ENCODE measurements around the gene WDR48.
A peak's percentile ranks its signal among the peaks of the same experiment; 100 is the strongest.

Gene WDR48

GRCh38 chr3:39126532-39127071 is 74.8 kb downstream of the WDR48 start:
- DNase-seq: no peak

GRCh38 chr3:39127269-39127907 is 75.6 kb downstream of the WDR48 start:
- no peak for DNase-seq

GRCh38 chr3:39127908-39128304 is 76.1 kb downstream of the WDR48 start:
- DNase-seq: no peak

DNA sequence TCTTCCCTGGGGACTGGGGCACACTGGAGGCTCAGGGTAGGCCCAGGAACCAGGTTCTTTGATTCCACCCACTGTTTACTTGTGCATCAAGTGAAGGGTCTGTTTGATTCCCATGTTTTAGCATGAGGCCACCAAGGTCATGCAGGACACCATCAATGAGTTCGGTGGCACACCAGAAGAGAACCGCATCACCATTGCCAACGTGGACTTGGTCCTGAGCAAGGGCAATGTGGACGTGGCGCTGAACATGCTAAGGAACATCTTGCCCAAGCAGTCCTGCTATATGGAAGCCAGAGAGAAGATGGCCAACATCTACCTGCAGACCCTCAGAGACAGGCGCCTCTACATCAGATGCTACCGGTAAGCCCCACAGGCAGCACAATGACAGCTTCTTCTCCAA is 77.1 kb downstream of the WDR48 start:
- DNase-seq: no peak

DNA sequence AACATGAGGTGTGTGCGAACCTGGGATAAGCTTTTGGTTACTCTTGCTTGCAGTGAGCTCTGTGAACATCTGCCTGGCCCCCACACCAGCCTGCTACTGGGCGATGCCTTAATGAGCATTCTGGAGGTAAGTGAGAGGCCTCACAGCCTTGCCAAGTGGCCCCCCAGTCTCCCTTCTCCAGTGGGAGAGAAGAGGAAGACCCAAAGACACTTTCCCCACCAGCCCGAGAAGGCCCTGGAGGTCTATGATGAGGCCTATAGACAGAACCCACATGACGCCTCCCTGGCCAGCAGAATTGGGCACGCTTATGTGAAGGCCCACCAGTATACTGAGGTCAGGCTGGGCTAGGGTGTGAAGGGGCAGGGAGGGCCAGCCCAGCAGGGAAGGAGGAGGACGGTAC is 78.2 kb downstream of the WDR48 start:
- DNase-seq: no peak

GRCh38 chr3:39130693-39131265 is 79.0 kb downstream of the WDR48 start:
- no peak for DNase-seq

GRCh38 chr3:39132096-39133092 is 80.6 kb downstream of the WDR48 start:
- no peak for DNase-seq

DNA sequence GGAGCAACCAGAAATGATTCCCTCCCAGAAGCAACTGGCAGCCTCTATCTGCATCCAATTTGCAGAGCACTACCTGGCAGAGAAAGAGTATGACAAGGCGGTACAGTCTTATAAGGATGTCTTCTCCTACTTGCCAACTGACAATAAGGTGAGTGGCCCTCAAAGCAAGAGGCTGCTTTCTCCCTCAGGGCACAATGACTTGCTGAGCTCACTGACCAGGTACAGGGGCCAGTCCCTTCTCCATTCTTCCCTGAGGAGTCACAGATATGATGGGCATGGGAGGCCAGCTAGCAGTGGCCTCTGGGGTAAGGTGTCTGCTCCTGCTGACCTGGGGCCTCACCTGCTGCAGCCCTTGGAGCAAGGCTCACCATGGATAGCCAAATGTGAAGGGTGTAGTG is 81.3 kb downstream of the WDR48 start:
- no peak for DNase-seq

- DNase-seq: no peak
Measured at GRCh38 chr3:39133822-39134221, 82.0 kb downstream of the WDR48 start.

GRCh38 chr3:39134305-39134704 is 82.5 kb downstream of the WDR48 start:
- no peak for DNase-seq

DNA sequence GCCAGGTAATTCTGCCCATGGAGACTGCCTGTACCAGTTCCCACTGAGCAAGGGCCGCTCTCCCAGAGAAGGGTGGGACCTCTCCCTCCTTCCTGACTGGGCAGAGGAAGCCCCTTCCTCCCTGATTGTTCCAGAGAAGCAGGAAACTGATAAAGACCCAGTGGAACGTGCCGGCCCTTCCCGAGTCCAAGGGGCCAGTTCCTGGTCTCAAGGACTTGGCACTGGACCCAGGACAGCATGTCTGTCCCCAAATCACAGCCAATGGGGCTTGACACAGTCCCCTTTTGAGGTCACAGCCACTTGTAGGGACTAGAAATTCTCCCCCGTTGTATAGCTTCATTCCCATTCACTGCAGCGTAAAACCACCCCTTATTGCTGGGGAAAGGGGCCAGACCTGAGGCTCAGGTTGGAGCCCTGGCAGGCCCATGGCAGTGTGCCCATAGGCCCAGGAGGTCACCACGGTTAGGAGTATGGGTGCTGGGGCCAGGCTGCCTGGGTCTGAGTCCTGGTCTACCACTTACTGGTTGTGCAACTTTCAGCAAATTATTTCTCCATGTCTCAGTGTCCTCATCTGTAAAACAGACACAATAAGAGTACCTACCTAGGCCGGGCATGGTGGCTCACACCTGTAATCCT is 83.5 kb downstream of the WDR48 start:
- DNase-seq: no peak

DNA sequence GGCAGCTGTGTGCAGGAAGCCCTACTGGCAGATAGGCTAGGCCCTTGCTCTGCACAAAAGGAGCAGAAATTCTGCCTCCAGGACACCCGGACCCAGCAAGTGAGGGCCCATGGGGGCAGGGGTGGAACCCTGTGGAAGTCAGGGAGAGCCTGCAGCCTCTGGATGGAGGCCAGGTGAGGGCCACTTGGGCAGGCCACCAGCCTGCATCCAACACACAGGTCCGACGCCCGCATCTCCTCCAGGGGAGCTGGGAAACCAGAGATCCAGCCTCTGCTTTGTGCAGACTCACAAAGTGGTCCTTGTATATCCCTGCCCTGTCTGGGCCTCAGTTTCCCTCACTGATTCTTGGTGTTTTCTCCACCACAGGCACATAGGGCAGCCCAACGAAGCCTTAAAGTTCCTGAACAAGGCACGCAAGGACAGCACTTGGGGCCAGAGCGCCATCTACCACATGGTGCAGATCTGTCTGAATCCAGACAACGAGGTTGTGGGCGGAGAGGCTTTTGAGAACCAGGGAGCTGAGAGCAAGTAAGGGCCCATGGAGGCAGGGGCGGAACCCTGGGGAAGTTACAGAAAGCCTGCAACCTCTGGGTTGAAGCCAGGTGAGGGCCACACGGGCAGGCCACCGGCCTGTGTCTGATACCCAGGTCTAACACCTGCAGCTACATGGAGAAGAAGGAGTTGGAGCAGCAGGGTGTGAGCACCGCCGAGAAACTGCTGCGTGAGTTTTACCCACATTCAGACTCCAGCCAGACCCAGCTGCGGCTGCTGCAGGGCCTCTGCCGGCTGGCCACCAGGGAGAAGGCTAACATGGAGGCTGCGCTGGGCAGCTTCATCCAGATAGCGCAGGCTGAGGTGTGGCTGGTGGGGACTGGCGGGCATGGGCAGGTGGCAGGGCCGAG is 85.0 kb downstream of the WDR48 start:
- DNase-seq: no peak

- DNase-seq: no peak
Measured at GRCh38 chr3:39137435-39137936, 85.7 kb downstream of the WDR48 start.

DNA sequence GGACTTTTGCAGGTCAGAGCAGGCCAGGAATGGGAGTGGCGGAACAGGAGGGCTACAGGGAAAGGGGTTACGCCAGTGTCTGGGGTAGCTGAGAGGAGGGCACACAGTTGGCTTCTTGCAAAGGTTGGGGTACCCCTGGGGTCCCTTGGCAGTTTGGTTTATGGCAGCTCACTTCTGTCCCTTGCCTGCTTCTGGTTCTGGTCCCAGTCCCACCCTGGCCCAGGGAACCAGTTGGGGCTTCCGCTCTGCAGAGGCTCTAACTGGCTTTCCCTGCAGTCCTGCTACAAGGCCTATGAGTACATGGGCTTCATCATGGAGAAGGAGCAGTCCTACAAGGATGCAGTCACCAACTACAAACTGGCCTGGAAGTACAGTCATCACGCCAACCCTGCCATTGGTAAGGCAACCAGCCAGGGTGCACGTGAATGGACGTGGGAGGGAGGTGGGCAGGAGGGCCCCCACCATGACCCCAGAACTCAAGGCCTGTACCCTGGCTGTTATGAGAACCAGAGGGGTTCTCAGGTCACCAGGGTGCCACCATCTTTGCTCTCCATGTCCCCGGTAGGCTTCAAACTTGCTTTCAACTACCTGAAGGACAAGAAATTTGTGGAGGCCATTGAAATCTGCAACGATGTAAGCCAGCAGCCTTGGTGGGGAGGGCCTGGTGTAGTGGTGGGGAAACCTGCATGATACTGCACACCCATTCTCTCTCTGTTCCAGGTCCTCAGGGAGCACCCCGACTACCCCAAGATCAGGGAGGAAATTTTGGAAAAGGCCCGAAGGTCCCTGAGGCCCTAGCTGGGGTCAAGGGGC is 86.4 kb downstream of the WDR48 start:
- no peak for DNase-seq

- peak; percentile 54 for DNase-seq
Measured at GRCh38 chr3:39138804-39139415, 87.1 kb downstream of the WDR48 start.

DNA sequence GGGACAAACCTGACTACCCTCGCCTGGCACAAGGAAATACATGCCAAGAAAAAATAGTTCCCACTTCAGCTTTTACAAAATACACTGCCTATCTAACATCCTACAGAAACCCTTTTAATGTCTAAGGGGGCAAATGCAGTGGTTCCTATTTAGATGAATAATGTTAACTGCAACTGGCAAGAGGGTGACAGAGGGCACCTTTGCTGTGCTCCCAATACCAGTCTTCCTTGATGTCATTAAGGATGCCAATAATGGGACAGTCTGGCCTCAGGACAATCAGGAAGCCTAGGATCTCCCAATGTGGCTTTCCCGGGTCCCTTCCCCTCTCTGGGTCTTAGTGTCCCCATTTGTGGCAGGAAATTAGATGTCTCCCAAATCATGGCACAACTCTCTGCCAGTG is 87.6 kb downstream of the WDR48 start:
- no peak for DNase-seq

DNA sequence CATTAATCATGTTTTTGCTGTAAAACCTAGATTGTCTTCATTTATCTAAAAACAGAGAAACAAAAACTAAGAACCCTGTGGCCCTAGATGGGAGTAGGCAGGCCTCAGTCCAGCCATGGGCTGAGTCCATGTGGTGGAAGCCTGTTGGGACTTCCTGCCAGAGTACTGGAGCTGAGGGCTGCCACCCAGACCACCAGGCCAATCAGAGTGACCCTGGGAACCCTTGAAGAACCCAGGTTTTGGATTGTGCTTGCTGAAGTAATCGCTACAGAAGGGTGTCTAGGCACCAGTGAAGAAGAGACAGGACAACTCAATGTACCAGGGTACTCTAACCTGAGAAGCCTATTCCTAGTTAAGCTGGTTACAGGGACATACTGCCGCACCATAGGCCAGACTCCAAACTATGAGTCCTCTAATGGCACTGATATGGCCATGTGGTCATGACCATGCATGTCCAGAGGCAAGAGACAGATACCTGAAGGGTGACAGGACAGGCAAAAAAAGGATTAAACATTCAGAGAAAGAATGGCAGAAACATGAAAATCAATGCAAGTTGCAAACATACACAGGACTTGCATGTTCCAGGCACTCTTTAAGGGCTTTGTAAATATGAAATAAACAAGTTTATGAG is 88.6 kb downstream of the WDR48 start:
- no peak for DNase-seq

- peak; percentile 57 for DNase-seq
Measured at GRCh38 chr3:39141171-39141995, 89.6 kb downstream of the WDR48 start.

- DNase-seq: no peak
Measured at GRCh38 chr3:39142067-39142466, 90.3 kb downstream of the WDR48 start.

Data from inflammatory macrophage treated with lipopolysaccharide for 4 hours (primary cell).